ENCODE data around the gene RABL6.
"Not testable (repeated sequence)": the region's sequence is repeated elsewhere in the genome, so short reads cannot be mapped to it uniquely, and the experiment has no call there.

The RABL6 gene, protein sequence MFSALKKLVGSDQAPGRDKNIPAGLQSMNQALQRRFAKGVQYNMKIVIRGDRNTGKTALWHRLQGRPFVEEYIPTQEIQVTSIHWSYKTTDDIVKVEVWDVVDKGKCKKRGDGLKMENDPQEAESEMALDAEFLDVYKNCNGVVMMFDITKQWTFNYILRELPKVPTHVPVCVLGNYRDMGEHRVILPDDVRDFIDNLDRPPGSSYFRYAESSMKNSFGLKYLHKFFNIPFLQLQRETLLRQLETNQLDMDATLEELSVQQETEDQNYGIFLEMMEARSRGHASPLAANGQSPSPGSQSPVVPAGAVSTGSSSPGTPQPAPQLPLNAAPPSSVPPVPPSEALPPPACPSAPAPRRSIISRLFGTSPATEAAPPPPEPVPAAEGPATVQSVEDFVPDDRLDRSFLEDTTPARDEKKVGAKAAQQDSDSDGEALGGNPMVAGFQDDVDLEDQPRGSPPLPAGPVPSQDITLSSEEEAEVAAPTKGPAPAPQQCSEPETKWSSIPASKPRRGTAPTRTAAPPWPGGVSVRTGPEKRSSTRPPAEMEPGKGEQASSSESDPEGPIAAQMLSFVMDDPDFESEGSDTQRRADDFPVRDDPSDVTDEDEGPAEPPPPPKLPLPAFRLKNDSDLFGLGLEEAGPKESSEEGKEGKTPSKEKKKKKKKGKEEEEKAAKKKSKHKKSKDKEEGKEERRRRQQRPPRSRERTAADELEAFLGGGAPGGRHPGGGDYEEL

GRCh38 chr9:136807281-136808074 lies at the start of gene RABL6:
RABL6 (plus strand) TSS chr9:136807948; CDS start chr9:136808197, 249 bp downstream.
- DNase-seq (ENCODE audit: low spot score), result peak; percentile 96

GRCh38 chr9:136759001-136759400 lies 48.7 kb upstream of the RABL6 start:
- DNase-seq (ENCODE audit: low spot score), result no peak

DNA sequence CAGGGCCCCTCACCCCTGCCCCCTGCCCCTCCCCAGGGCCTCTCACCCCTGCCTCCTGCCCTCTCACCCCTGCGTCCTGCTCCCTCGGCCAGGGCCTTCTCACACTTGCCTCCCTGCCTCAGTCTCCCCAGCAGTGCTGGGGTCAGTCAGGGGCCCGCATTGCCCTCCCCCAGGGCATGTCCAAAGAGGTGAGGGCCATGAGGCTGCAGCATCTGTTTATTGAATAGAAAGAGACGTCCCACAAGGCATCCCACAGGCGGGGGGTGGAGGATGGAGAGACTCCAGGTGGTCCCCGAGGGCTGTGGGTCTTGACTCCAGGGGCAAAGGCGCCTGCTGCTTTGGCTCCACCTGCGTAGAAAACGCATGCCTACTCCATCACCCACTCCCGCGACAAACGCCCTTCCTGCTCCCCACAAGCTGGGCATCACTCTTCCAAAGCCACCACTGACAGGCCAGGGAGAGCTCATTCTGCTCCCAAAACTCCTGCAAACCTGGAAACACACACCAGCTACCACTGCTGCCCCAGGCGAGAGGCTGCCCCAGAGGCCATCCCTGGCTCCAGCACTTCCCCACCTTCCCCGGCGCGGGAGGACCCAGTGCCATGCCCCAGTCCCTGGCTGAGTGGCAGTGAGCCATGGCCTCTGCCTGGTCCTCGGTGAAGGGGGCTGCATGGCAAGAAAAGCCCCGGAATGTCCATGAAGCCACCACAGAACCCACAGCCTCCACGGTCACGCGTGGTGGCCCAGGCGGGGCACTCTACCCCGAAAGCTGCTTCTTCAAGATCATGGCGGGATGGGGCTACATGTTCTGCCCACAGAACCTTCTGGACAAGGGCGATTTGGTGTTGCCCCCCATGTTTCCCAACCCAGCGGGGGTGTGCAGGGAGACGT lies 48.1 kb upstream of the RABL6 start:
- no peak for DNase-seq (ENCODE audit: low spot score)

- DNase-seq (ENCODE audit: low spot score), result no peak
Measured at GRCh38 chr9:136760424-136760823, 47.3 kb upstream of the RABL6 start.

GRCh38 chr9:136760834-136761544 lies 46.8 kb upstream of the RABL6 start:
- DNase-seq (ENCODE audit: low spot score), result peak; percentile 81

DNA sequence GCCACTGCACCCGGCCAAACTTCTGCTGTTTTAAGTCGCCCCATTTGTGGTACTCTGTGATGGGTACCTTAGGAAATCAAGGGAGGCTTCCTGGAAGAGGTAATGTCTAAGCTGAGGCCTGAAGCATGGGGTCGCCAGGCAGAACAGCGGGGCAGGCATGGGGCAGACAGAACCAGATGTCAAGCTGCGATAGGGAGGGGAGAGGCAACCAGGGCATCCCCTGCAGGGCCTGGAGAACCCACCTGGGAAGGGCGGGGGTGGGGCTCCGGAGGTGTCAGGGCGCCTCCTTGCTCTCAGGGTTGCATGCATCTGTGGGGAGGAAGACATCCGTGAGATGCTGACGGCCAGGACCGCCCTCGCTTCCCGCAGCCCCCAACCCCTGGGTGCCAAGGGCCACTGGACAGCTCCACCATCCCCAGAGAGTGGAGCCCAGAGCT lies 46.2 kb upstream of the RABL6 start:
- DNase-seq (ENCODE audit: low spot score), result no peak

GRCh38 chr9:136762221-136762691 lies 45.5 kb upstream of the RABL6 start:
- DNase-seq (ENCODE audit: low spot score), result no peak

DNA sequence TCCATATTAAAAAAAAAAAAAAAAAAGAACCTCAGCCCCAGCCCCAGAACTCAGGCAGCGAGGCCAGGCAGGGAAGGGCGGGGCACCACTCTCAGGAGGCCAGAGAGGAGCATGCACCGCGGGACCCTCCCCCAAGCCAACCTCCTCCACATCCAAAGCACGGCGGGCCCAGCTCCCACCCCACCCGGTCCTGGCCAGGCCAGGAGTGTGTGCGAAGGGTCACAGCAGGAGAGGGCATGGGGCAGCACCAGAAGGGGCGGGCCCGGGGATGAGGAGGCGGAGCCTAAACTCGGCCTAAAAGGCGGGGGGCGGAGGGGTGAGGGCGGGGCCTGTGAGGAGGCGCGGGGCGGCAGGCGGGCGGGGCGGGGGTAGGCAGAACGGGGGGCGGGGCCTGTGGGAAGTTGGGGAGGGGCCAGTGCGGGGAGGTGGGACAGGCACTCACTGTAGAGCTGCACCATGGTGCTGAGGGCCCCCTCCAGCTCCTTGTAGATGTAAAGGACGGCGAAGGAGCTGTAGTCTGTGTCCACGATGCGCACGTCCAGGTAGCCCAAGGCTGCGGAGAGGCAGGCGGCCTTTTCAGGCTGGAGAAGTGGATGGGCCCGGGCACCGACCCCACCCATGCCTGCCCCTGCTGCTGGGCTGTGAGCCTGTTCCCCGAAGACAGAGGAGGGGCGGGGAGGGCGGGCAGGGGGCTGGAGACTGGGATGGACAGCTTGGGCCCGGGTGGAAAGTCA lies 44.7 kb upstream of the RABL6 start:
- DNase-seq (ENCODE audit: low spot score), result peak; percentile 95

GRCh38 chr9:136763649-136764035 lies 44.1 kb upstream of the RABL6 start:
- no peak for DNase-seq (ENCODE audit: low spot score)

DNA sequence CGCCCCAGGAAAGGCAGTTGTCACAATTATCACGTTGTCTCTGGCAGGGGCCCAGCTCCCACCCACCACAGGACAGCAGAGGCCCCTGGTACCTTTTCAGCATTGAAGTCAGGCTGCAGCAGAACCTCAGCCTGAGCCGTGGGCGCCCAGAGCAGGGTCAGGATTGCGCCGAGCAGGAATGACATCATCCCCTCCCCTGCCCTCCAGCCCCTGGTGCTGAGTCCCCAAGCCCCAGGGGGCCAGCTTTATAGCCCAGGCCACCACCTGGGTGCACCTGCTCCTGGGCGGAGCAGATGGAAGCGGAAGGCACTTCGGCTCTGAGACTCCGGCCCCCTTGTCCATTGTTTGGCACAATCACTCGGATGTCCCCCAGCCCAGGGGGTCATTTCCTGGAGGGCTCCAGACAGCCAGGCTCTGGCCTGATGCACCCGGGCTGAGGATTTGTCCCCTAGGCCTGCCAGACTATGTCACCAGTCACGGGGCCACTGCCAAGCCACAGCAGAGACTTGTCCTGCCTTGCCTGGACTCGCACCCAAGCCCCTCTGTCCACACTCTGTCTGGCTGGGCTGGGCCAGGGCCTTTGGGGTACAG lies 43.4 kb upstream of the RABL6 start, which contains the start of gene LCN15:
TSS of gene LCN15 (minus strand) at position 218 of the 591 bp plus-strand sequence. CDS start at position 188, 30 bp downstream.
- DNase-seq (ENCODE audit: low spot score), result no peak

DNA sequence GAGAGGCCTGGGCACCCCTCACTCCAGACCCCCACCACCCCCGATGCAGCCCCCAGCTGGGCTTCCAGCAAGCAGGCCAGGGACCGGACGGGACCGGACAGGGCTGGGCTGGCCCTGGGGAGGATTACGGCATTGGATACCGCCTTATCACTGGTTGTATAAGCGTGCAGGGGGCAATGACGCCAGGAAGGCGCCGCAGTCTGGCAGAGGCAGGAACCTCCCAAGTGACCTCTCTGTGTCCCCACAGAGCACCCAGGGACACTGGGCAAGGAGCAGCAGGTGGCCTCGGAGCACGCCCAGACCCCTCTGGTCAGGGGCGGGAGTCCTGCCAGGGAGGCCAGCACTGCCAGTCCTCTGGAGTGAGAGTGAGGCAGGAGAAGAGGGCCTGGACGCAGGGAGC lies 42.7 kb upstream of the RABL6 start:
- DNase-seq (ENCODE audit: low spot score), result no peak

GRCh38 chr9:136765745-136766409 lies 41.9 kb upstream of the RABL6 start:
- DNase-seq (ENCODE audit: low spot score), result not testable (repeated sequence)

DNA sequence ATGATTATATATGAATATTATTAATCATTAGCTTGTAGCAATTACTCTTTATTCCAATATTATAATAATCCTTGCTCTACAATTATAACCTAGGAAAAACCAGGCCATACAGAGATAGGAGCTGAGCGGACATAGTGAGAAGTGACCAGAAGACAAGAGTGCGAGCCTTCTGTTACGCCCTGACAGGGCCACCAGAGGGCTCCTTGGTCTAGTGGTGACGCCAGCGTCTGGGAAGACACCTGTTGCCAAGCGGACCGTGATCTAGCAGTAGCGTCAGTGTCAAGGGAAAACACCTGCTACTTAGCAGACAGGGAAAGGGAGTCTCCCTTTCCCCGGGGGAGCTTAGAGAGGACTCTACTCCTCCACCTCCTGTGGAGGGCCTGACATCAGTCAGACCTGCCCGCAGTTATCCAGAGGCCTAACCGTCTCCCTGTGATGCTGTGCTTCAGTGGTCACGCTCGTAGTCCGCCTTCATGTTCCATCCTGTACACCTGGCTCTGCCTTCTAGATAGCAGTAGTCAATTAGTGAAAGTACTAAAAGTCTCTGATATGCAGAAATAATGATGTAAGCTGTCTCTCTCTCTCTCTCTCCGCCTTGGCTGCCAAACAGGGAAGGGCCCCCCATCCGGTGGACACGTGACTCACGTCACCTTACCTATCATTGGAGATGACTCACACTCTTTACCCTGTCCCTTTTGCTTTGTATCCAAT lies 41.2 kb upstream of the RABL6 start:
- not testable (repeated sequence) for DNase-seq (ENCODE audit: low spot score)

GRCh38 chr9:136769710-136770191 lies 38.0 kb upstream of the RABL6 start:
- DNase-seq (ENCODE audit: low spot score), result peak; percentile 90

DNA sequence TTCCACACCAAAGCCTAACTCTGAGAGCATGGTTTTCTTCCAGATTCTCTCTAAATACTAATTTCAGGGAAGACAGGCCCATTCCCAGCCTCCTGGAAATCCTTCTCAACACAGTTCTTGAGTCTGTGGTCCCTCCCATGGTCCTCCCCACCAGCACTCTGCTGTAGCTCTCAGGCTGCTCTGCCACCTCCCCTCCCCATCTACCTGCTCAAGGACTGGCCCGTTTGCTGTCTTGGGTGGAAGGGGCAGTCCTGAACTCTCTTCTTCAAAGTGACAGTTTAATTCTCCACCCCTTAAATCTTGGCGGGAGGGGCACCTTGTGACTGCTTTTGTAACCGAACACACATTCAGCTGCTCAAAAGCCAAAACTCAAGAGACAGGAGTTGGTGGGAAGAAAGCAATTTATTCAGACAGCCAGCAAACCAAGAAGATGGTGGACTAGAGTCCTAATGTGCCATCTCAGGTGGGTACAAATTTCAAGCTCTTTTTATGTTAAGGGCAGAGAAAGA lies 35.8 kb upstream of the RABL6 start:
- no peak for DNase-seq (ENCODE audit: low spot score)

DNA sequence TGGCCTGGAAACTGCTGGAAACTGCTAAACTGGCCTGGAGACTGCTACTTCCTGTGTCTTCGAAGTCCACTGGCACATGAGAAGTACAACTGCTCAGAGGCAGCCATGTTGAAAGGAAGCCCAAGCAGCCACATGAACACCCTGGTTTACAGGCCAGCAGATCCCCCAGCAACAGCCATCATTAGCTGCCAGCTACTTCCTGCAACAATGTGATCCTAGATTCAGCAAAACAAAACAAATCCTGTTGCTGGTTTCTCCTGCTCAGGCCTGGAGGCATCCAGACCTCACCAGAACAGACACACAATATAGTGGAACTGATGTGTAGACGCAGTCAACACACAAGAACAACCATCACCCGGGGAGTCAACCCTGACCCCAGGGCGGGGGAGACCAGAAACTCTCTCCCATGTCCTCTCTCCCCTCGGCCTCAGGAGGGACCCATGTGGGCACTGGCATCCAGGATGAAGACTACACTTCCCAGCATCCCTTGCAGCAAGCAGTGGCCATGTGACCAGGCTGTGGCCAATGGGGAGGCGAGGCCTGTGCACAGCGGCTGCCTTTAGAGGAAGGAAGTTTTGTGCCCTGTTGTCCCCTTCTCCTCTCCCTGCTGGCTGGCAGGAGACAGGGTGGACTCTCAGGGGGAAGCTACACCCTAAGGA lies 34.2 kb upstream of the RABL6 start:
- no peak for DNase-seq (ENCODE audit: low spot score)

DNA sequence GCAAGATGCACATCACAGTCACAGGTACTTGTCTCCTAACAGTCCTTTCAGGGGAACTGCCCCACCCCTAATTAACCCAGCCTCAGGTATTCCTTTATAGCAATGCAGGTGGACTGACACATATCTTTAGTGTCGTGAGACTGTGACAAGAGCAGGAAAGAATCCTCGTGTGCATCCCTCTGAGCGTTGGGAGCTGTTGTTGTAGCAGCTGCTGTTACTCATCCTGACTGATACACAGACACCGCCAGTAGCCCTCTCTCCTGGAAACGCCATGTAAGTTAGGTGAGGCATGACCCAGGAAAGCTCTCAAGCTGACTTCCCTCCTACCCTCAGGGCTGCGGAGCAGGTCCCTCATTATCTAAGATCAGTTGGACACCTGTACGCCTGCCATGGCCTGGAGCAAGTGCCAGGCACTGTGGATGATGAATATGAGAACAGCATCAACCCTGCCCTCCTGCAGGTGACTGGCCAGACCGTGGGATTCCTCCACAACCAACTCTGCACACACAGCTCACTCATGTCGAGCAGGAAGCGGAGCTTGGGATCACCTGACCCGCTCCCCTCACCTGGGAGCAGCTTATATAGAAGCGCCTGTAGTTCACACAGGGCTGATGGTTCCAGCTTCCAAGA lies 33.2 kb upstream of the RABL6 start:
- DNase-seq (ENCODE audit: low spot score), result no peak
